ENCODE measurements around the gene SPATA17.
"Not testable (repeated sequence)": the region's sequence is repeated elsewhere in the genome, so short reads cannot be mapped to it uniquely, and the experiment has no call there.

Gene SPATA17

DNA sequence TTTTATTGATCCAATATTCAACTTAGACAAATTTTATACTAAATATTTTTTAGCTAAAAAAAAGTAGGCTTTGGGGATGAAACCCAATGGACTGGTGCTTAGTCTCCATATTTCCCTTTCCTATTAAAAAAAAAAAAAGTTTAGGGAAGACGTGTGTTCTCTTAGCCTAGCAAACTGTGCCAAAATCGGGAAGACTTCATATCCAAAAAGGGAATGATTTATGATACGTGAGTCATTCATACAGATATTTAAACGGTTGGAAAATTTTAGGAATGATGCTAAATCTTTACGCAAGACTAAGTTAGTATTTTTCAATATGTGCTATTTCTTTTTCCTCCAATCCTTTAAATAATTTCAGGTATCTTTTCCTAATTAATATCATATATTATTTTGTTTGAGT lies 50.7 kb downstream of the SPATA17 start:
- TF ChIP-seq, protein P1, sequence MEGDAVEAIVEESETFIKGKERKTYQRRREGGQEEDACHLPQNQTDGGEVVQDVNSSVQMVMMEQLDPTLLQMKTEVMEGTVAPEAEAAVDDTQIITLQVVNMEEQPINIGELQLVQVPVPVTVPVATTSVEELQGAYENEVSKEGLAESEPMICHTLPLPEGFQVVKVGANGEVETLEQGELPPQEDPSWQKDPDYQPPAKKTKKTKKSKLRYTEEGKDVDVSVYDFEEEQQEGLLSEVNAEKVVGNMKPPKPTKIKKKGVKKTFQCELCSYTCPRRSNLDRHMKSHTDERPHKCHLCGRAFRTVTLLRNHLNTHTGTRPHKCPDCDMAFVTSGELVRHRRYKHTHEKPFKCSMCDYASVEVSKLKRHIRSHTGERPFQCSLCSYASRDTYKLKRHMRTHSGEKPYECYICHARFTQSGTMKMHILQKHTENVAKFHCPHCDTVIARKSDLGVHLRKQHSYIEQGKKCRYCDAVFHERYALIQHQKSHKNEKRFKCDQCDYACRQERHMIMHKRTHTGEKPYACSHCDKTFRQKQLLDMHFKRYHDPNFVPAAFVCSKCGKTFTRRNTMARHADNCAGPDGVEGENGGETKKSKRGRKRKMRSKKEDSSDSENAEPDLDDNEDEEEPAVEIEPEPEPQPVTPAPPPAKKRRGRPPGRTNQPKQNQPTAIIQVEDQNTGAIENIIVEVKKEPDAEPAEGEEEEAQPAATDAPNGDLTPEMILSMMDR (IDR thresholded peaks at IDR 0.05; ENCODE audit: low read depth, low read length), result no peak
- DNase-seq, result no peak
- Histone ChIP-seq H3K27me3 (ENCODE audit: insufficient read depth, low read depth, severe bottlenecking) (no peaks in the 10 kb centered on the region), H3K4me3 (ENCODE audit: low read depth, low read length) (no peak overlapping the region), H3K36me3 (no peaks in the 10 kb centered on the region), H3K9me3 (ENCODE audit: severe bottlenecking) (no peaks in the 10 kb centered on the region), H3K27ac (no peak overlapping the region)

DNA sequence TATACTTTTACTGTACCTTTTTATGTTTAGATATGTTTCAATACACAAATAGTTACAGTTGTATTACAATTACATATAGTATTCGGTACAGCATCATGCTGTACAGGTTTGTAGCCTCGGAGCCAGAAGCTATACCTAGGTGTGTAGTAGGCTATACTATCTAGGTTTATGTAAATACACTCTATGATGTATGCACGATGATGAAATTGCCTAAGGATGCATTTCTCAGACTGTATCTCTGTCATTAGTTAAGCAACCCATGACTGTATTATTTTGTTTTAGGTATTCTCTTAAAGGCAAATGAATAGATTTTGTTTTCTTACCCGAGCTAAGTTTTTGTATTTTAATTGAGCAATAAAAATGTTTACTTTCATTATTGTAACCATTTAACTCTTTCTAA lies 56.4 kb downstream of the SPATA17 start:
- Histone ChIP-seq H3K27ac (no peak overlapping the region), H3K9me3 (ENCODE audit: severe bottlenecking) (no peaks in the 10 kb centered on the region), H3K27me3 (ENCODE audit: insufficient read depth, low read depth, severe bottlenecking) (no peaks in the 10 kb centered on the region), H3K4me3 (ENCODE audit: low read depth, low read length) (no peak overlapping the region), H3K36me3 (no peaks in the 10 kb centered on the region)
- no peak for DNase-seq
- TF ChIP-seq, protein P1 (IDR thresholded peaks at IDR 0.05; ENCODE audit: low read depth, low read length), result no peak

DNA sequence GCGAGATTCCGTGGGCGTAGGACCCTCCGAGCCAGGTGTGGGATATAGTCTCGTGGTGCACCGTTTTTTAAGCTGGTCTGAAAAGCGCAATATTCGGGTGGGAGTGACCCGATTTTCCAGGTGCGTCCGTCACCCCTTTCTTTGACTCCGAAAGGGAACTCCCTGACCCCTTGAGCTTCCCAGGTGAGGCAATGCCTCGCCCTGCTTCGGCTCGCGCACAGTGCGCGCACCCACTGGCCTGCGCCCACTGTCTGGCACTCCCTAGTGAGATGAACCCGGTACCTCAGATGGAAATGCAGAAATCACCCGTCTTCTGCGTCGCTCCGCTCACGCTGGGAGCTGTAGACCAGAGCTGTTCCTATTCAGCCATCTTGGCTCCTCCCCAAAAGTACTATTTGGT lies 65.0 kb downstream of the SPATA17 start:
- not testable (repeated sequence) for H3K36me3 ChIP-seq; H3K27ac ChIP-seq; H3K4me3 ChIP-seq (ENCODE audit: low read depth, low read length); H3K9me3 ChIP-seq (ENCODE audit: severe bottlenecking); DNase-seq; H3K27me3 ChIP-seq (ENCODE audit: insufficient read depth, low read depth, severe bottlenecking)

DNA sequence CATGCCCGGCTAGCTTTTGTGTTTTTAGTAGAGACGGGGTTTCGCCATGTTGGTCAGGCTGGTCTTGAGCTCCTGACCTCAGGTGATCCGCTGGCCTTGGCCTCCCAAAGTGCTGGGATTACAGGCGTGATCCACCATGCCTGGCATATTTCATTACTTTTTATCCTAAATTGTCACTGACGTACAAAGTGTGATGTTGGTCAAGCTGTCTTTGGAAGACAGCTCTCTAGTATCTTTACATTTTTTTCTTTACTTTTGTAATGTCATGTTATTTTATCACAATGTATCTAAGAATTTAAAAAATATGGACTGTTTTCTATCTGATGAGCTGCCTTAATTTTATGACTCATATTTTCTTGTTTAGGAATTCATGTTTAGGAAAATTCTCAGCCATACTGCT lies 72.2 kb downstream of the SPATA17 start:
- Histone ChIP-seq H3K27me3 (ENCODE audit: insufficient read depth, low read depth, severe bottlenecking) (no peaks in the 10 kb centered on the region), H3K4me3 (ENCODE audit: low read depth, low read length) (no peak overlapping the region), H3K36me3 (no peaks in the 10 kb centered on the region), H3K9me3 (ENCODE audit: severe bottlenecking) (no peaks in the 10 kb centered on the region), H3K27ac (no peak overlapping the region)
- no peak for DNase-seq
- TF ChIP-seq, protein P1 (IDR thresholded peaks at IDR 0.05; ENCODE audit: low read depth, low read length), result no peak

DNA sequence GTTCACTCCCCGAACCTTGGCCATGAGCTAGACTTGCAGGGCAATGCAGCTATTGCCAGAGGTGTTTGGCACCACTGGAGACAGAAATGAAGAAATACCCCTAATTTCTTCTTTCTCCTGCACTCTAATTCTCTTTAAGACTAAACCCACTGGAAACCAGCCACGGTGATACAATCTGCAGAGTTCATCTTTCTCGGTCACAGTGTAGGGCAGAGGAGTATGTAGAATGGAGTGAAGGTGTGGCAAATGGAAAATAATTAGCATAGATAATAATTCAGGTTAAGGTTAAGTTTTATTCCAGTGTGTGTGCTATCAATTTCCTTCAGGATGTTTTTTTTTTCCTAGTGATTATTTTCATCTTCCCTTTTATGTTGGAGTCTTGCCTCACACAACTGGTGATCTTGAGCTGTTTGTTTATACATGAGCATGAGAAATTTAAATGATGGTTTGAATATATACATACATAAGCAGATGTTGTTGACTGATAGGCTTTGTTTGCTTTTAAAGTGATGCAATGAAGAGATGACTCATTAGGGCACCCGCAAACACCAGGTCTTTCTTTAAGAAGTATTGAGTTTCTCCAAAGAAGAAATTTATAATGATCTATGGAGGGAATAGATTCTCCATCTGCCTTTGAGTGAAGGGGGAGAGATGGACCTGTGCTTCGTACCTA lies 81.9 kb downstream of the SPATA17 start:
- Histone ChIP-seq H3K27ac (no peak overlapping the region), H3K9me3 (ENCODE audit: severe bottlenecking) (no peaks in the 10 kb centered on the region), H3K4me3 (ENCODE audit: low read depth, low read length) (no peak overlapping the region), H3K36me3 (no peaks in the 10 kb centered on the region), H3K27me3 (ENCODE audit: insufficient read depth, low read depth, severe bottlenecking) (no peaks in the 10 kb centered on the region)
- TF ChIP-seq, protein P1 (IDR thresholded peaks at IDR 0.05; ENCODE audit: low read depth, low read length), result no peak
- DNase-seq, result no peak

DNA sequence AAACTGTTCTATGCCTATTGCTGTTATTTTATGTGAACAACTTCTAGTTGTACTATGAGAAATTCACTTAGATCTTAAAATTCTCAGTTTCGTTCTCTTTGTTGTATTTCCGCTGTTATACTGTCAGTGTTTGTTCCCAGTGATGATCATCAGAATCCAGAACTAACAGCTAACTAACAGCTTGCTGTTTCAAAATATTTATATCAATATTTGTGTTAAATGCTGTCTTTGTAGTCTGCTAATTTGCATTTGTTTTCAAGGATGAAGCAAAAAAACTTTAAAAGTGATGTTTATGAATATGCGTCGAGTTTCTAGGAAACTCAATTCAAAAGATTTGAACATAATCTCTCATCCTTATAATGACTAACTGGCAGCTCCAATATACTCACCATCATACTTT lies 84.5 kb downstream of the SPATA17 start:
- no peak for DNase-seq
- Histone ChIP-seq H3K27me3 (ENCODE audit: insufficient read depth, low read depth, severe bottlenecking) (no peaks in the 10 kb centered on the region), H3K27ac (no peak overlapping the region), H3K4me3 (ENCODE audit: low read depth, low read length) (no peak overlapping the region), H3K36me3 (no peaks in the 10 kb centered on the region), H3K9me3 (ENCODE audit: severe bottlenecking) (no peaks in the 10 kb centered on the region)
- TF ChIP-seq, protein P1 (IDR thresholded peaks at IDR 0.05; ENCODE audit: low read depth, low read length), result no peak
